Measurements from ENCODE around the gene MAPK11.

DNA sequence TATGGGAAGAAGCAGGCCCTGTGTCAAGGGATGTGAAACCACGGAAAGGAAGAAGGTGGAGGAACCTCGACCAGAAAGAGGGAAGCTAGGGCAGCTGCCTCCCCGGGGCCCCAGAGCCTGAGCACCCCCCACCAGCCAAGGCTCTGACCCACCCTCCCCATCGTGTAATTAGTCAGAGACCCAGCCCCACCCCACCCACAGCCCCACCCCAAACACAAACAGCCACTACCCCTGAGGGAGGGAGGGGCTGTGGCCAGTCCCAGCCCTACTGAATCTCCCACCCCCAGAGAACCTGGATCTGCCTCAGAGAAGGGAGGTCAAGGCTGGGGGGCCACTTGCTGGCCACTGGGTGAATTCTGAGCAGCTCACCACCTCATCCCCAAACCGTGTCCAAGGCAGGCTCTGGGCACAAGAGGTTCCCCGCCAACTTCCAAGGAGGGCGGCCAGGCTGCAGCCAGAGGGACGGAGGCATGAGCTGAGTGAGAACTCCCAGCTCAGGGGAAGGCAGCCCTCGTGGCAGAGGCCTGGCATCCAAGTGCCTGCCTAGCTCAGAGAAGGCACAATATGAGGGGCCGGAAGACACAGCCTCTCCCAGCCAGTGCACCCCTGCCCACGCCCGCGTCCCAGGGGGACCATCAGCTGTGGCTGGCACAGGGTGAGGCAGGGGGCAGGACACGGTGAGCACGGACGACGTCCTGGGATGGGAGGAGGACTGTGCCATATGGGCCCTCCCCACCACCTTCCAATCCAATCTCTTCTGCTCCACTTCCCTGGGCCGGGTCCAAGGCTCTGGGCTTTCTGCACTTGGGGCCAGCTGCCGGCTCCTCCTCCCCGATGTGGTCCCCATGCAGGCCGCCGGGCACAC, 34.6 kb upstream of the MAPK11 start:
- TF ChIP-seq, protein P1, sequence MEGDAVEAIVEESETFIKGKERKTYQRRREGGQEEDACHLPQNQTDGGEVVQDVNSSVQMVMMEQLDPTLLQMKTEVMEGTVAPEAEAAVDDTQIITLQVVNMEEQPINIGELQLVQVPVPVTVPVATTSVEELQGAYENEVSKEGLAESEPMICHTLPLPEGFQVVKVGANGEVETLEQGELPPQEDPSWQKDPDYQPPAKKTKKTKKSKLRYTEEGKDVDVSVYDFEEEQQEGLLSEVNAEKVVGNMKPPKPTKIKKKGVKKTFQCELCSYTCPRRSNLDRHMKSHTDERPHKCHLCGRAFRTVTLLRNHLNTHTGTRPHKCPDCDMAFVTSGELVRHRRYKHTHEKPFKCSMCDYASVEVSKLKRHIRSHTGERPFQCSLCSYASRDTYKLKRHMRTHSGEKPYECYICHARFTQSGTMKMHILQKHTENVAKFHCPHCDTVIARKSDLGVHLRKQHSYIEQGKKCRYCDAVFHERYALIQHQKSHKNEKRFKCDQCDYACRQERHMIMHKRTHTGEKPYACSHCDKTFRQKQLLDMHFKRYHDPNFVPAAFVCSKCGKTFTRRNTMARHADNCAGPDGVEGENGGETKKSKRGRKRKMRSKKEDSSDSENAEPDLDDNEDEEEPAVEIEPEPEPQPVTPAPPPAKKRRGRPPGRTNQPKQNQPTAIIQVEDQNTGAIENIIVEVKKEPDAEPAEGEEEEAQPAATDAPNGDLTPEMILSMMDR (IDR thresholded peaks at IDR 0.05) = no peak
- TF ChIP-seq POLR2A (IDR thresholded peaks at IDR 0.05) (no peak), EP300 (IDR thresholded peaks at IDR 0.05; ENCODE audit: low read depth) (no peak)

All from transverse colon (tissue), 3 donors.